NCI-H1930 (cell line): ENCODE measurements around the gene PRKG1.

Experiments used
- DNase-seq, 2 experiments: peaks; one replicate each; lab custom pipeline; 2025; lab: John Stamatoyannopoulos, UW

The PRKG1 gene

DNA sequence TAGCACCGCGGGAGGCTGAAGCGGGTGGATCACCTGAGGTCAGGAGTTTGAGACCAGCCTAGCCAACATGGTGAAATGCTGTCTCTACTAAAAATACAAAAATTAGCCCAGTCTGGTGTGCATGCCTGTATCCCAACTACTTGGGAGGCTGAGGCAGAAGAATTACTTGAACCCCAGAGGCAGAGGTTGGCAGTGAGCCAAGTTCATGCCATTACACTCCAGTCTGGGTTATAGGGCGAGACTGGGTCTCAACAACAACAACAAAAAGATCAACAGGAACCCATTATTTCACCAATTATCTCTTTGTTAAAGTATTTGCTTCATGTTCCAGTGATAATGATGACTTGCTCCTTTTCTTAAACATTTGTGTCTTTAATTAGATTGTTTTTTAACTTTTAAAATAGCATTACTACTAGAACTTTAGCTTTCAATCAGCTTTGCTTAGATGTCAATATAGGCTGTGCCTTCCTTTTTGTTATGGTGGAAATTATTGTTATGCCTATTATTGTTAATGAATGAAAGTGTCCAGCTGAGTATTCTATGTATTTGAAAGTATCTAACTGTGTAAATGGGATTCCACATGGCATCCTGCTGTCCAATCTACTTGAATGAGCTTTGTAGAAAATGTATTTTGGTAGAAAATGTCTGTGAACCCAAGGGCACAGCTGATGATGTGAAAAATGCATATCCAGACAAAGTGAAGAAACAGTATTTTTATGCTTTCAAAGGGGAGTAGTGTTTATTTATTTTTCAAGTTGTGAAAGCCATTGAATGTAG lies 686.8 kb downstream of the PRKG1 start:
- no peak for DNase-seq

DNA sequence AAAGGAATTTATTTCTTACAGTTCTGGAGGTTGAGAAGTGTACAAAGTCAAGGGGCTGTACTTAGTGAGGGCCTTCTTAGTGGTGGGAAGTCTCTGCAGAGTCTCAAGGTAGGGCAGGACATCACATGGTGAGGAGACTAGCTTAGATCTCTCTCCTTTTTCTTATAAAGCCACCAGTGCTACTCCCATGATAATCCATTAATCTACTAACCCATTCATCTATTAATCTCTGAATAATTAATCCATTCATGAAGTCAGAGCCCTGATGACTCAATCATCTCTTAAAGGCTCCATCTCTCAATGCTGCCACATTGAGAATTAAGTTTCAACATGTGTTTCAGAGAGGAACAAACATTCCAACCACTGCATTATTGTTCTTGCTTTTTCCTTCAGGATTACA lies 689.5 kb downstream of the PRKG1 start:
- no peak for DNase-seq

DNA sequence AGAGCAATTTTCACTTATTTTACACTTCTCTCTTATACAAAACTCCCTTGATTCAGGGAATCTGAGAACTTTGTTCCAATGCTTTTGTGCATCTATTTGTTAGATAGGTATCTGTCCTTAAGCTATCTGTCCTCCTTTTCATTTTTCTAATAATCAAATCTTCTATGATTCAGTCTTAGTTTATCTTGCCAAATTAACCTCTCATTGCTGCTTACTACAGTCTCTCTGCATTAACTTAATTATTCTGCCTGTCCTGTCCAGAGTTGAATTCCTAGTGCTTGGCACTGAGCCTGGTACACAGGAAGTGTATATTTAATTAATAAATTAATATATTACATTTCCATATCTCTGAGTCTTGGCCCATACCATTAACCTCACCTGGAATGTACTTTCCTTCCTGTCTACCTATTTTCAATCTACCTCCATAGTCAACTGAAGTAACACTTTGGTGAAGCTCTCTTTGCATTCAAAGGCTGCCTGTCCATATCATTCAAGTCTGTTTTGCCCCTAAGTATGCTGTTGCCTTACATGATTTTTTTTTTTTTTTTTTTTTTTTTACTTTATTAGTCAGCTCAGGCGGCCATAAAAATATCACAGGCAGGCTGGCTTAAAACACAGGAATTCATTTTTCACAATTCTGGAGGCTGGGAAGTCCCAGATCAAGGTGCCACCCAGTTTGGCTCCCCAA lies 691.1 kb downstream of the PRKG1 start:
- DNase-seq, result no peak

DNA sequence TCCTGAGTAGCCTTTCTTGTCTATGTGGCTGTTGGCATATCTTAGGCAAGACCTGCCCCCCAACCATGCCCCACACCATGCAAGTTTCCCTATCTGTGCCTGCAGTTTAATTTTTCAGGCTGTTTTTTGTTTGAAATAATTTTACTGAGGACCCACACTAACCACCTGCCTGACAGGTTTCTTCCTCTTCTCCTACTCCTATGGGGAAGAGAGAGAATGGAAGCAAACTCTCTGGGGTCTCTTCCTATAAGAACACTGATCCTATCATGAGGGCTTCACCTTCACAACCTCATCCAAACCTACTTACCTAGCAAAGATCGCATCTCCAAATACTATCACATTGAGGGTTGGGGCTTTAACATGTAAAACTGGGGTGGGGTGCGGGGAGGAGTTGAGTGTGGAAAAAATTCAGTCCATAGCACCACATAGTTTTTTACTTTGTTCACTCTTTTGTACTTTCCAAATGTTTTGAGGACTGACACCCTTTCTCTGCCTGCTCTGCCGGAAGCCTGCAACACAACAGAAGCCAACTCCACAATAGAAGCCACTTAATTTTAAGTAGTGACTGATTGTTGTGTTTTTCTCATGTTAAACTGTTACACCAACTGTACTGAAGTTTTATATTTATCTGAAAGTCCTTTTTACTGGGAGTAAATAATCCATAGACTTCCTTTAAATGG lies 692.3 kb downstream of the PRKG1 start:
- DNase-seq, result no peak

DNA sequence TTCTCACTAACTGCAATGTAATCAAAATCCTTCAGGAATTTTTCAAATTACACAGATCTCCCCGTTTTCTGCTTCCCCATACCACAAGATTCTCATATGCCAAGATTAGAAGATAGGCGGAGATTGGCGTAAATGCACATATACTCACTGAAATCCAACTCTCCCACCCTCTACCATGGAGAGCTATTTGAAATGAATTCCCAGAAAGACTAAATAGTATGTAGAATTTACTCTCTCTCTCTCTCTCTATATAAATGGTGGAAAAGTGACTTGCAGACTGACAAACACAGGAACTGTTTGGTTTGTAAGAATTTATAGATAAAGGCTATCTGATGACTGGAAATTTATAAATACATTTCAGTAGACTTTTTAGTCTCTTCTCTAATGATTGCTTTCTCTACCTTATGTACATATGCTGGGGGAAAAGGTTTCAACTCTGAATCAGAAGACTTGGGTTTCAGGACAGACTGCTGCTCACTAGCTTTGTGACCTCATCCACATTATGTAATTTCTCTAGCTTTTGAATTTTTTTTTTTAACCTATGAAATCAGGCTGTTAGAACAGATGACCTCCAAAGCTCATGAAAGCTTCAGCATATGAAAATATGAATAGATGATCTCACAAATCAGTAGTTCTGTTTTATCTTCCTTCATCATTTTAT lies 692.9 kb downstream of the PRKG1 start:
- DNase-seq, result no peak

DNA sequence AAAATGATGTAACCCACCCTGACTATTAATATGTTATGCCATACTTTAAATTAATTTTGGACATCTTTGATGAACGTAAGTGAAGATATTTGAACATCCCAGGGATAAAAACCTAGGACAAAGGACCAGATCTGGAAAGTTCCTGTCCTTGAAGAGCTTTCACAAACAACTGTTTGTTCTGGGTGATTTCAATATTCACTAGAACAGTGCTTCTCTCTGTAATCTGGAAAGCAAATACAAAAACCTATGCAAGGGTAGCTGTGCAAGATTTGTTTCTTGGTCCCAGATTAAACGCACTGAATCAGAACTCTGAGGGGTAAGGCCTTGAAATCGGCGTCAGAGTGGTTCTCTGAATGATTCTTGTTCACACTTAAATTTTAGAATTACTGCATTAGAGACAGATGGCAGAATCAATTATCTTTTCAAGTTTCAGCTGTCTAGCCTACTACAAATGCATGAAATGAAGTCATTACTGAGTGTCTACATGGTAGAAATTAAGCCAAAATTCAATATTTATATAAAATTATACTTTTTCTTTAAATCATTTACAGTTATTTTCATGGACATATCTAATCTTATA lies 694.7 kb downstream of the PRKG1 start:
- DNase-seq, result no peak

DNA sequence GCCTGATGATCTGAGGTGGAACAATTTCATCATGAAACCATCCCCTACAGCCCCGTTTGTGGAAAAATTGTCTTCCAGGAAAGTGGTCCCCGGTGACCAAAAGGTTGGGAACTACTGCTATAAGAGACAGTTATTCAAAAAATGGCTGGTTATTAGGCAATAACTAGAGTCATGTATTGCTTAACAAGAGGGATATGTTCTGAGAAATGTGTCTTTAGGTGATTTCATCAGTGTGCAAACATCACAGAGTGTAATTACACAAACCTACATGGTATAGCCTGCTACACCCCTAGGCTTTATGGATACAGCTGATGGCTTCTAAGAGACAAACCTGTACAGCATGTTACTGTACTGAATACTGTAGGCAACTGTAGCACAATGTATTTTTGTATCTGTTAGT lies 696.4 kb downstream of the PRKG1 start:
- no peak for DNase-seq

DNA sequence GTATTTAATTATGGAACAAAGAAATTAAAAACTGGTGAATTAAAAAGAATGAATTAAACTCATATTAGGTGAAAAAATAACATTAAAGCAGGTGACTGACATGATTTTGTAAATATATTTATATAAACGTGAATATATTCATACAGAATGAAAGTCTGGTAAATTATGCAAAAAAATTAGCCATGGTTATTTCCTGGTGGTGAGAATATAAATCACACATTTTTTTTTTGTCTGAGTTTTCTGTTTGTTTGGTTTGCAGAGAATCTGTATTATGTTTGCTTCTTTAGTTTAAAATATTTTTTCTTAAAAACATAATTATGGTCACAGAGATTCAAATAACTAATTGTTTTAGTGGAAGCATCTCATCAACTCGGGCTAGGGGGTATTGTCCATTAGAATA lies 698.1 kb downstream of the PRKG1 start:
- DNase-seq, result no peak

DNA sequence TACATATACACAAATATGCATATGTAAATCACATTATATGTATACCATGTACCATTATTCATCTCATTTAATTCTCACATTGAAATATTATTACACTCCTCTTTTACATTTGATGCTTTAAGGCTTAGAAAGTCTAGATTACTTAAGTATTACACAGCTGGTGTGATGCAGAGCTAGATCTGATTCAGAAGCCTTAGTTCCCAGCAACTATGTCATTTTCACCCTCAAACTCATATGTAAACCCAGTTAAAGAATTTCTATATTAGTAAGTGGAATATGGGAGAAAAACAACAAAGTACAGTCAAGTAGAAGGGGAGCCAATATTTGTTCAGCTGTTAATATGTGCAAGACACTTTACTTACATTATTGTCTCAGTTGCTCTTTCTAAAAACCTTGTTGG lies 699.4 kb downstream of the PRKG1 start:
- no peak for DNase-seq

DNA sequence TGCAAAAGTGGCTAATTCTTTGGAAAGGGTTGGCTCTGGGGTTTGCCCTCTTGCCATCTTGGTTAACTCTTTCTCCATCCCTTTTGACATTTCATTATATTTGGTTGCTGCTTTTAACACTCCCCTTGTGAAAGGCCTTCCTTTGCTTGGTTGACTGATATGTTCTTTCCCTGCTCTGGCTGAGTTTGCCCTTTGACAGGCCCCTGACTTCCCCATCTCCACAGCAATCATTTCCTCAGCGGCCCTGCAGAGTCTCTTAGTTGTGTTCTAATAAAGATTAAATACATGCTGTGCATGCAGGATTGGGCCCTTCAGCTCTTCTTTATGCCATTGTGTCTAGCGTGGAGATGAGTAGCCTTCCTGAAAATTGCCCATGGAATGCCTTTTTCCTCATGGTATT lies 709.7 kb downstream of the PRKG1 start:
- DNase-seq, result no peak

DNA sequence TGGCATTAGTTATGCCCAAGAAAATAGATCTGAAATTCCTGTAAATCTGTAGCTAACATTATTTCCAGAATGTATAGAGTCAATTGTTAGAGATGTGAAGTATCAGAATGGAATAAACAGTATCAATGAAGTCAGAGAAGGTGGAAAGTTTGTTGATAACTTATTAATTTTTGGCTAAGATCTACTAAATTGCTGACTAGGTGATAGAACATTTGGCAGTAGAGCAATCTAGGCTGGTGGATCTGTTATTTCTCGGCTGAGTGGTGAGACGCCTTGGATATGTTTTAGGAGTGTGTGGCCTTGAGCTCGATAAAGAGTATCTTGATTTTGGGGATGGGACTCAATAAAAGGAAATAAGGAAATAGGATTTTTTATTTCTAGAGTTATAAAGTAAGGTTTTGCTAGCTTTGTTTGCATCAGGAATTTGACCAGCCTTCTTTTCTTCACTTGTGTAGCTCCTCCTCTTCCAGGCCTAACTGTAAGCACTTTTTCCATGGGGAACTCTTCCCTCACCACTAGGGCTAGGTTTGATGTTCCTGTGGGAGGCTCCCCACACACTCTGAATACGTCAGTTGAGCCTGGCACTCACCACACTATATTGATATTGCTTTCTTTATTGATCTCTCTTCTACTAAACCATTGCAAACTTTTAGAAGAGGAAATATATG lies 711.9 kb downstream of the PRKG1 start:
- DNase-seq, result no peak

DNA sequence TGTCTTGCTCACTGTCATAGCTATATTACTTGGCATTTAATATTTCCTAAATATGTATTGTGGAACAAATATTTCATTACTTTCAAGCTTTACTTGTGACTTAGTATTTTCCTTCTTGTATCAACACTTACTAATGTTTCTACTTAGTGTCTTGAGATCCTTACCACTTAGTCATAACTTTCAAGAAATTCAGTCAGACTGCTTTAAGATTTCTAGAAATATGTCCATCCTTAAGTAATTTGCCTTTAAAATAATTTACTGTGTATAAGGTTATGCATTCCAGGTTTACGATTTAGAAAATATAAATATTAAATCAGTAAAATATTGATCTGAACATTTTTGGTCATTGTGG lies 712.4 kb downstream of the PRKG1 start:
- DNase-seq, result no peak

DNA sequence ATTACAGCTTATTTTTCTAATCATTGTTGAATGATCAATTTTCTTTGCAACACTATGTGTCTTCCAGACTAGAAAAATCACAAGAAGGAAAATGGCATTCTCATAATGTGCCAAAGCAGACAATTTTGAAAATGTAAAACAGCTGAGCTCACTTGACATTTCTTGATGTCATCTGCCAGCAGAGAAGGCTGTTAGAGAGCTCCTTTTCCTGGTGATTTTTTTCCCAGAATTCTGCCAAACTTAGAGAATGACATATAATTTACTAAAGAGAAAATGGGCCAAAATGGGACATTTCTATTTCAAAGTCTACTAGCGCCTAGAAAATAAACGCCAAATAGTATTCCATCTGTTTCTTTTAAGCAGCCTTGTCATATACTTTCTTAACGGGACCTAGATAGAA lies 714.0 kb downstream of the PRKG1 start:
- DNase-seq, result no peak

DNA sequence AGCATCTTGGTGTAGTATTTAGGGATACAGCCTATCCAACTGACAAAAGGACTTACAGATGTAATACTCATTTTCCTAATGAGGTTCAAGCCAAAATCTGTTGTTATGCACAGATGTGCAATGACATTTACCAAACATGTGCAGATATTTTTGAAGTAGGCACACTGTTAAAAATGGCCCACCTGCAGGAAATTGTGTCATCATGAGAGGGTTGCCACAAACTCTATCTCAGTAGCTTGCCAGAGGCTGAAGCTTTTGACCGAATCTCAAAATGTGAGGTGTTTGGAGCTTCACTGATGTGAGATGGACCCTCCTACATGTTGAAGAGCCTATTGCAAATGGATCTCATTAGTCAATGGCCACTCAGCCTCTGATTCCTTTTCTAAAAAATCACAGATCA lies 714.8 kb downstream of the PRKG1 start:
- DNase-seq, result no peak

DNA sequence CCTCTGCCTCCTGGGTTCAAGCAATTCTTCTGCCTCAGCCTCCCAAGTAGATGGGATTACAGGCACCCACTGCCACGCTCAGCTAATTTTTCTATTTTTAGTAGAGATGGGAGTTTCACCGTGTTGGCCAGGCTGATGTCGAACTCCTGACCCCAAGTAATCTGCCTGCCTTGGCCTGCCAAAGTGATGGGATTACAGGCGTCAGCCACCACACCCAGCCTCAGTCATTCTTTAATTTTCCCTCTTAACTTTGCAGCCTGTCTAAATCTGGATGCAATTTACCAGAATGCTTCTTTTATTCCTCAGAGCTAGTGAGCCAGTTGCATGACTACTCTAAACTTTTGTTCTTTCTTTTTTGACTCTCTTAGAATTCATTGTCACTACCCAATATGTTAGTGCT lies 715.6 kb downstream of the PRKG1 start:
- DNase-seq, result no peak

DNA sequence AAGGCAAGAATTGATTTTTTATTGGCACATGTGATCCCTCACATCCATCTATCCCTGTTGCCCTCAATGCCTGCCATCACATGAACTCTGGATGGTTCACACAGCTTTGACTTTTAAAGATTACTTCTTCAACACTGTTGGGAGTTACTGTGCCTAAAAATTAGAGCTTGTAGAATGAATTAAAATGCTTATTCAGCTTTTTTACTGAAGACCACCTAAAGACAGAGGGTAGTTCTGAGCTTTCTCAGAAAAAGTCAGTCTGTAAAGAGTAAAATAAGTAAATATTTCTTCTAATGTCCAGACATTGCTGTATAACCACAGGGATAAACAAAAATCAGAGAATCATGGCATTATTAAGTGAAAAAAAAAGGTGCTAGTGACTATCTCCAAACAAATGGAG lies 718.4 kb downstream of the PRKG1 start:
- DNase-seq, result no peak

DNA sequence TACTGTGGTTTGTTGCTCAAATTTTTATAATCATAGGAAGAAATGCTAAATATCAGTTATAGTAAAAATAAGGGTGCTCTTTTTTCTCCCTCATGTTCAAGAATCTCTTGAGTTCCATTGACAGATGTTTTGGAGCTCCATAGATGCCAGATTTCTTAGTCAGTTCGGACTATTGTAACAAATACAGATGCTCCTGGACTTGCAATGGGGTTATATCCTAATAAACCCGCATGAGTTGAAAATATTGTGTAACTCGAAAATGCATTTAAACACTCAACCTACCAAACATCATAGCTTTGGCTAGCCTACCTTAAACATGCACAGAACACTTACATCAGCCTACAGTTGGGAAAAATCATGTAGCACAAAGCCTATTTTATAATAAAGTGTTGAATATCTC lies 725.8 kb downstream of the PRKG1 start:
- no peak for DNase-seq

DNA sequence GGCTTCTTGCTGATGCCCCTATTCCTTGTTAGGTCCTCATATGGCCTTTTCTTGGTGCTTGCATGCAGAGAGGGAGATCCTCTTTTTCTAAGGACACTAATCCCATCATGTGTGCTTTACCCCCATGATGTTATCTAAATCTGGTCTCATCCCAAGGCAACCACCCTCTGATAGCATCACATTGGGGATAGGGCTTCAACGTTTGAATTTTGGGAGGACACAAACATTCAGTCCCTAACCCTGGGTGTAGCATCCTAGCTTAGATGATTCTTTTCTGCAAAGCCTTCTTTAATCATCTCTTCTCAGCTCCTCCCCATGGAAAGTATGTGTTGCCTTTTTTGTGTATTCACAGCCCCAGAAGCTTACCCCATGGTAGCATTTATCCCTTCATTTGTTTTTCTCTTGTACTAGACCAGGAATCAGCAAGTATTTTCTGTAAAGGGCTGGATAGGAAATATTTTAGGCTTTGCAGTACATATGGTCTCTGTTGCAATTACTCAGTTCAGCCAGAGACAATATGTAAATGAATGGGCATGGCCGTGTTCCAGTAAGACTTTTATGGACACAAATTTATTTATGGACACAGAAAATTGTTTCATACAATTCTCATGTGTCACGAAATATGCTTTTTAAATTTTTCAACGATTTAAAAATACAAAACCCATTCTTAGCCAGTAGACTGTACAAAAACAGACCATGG lies 726.6 kb downstream of the PRKG1 start:
- no peak for DNase-seq

DNA sequence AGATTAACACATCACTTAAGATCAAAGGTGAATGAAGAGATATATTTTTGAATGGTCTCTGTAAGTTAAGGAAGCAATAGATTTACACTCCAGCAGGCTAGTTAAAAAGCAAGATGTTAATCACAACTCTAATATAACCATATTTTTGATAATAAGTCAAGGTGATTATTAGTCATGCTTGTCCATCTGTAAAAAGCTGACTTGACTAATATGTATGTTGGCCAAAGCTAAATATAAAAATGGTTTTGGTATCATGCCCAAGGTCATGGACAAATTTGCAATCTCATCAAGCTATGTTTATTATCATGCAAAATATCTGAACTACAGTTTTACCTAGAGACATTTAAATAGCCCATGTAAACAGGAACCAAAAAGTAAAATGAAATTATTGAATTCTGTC lies 727.7 kb downstream of the PRKG1 start:
- DNase-seq, result no peak

DNA sequence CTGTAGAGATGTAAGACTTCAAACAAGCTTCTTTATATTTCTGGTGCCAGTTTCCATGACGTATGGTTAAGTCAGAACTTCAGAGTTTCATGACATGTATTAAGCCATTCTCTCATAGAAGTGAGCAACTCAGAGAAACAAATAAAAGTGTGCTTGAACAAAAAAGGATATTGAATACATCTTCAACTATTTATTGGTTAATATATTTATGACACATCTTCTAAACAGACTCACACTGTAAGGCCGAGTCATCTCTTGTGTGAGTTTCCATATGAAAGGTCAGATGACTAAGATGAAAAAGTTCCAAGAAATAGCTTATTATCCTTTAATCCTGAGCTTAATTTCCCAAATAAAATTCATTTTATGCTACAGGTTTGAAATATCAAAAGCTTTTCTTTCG lies 730.6 kb downstream of the PRKG1 start:
- no peak for DNase-seq

DNA sequence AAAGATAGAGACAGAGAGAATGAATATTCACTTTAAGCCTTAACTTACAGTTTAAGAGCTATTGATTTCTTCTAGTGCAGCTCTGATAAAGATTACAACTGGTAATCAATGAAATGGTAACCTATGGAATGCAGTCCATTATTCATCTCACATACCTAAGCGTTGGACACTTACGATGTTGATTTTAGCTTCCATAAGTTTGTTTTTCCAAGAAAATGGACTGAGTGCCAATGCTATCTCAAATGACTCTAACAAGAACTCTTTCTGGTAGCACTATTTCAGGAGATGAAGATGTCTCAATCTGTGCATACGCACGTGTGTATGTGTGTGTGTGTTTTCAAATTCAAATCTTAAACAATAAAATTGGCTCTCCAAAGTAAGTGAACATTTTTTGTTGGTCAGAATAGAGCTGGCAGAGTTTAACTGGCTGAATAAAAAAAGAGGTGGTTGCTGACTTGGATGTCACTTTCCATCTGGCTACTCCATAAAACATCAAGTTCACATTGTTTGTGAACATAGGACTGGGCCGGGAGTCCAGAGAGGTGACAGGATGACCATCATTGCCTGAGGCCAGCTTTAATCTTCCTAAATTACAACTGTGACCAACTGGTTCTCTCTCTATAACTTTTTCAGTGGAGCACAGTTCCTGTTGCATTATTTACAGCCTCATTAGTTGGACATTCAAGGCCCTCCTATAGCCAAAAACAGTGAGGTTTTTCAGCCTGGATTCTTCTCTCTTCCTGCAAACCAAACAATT lies 732.0 kb downstream of the PRKG1 start:
- no peak for DNase-seq
